ENCODE data around the gene HES5. TPM values are rescaled to one million over a fixed set of nuclear protein-coding genes. Genes with fewer than 3 reads are reported as not detected.
"Not testable (repeated sequence)": the region's sequence is repeated elsewhere in the genome, so short reads cannot be mapped to it uniquely, and the experiment has no call there.

The HES5 gene
- polyA plus RNA-seq: not detected

GRCh38 chr1:2529784-2530512 is at the start of gene HES5:
Gene HES5 (minus strand): TSS chr1:2530263. CDS start chr1:2530164, 99 bp downstream.
- H3K36me3 Mint-ChIP-seq: no peaks in the 10 kb centered on the region
- H3K27ac Mint-ChIP-seq: peak within 1 kb of the TSS in 1 of 3 donors; percentile 87
- peak within 1 kb of the TSS; percentile 79 to 93 (median 86) for H3K4me3 Mint-ChIP-seq
- H3K4me1 Mint-ChIP-seq: peaks cover 6 to 13% (median 8%) of the 10 kb centered on the region in 3 donors
- no peaks in the 10 kb centered on the region for H3K9me3 Mint-ChIP-seq
- H3K27me3 Mint-ChIP-seq: peaks cover 19% of the 10 kb centered on the region

GRCh38 chr1:2578758-2579118 is 48.7 kb upstream of the HES5 start:
- Mint-ChIP-seq H3K27me3 (no peaks in the 10 kb centered on the region), H3K9me3 (peaks cover 0 to 4% (median 2%) of the 10 kb centered on the region in 3 donors), H3K36me3 (peaks cover 11% of the 10 kb centered on the region), H3K4me1 (peaks cover 38 to 49% (median 46%) of the 10 kb centered on the region in 3 donors), H3K4me3 (peak overlapping the region; percentile 90 to 95 (median 94)), H3K27ac (peak overlapping the region; percentile 98 to 99 (median 99))

GRCh38 chr1:2577565-2578075 is 47.6 kb upstream of the HES5 start:
- Mint-ChIP-seq H3K36me3 (peaks cover 11% of the 10 kb centered on the region), H3K9me3 (peaks cover 4 to 12% (median 5%) of the 10 kb centered on the region in 3 donors), H3K4me3 (peak overlapping the region; percentile 90 to 95 (median 94)), H3K27ac (peak overlapping the region; percentile 98 to 99 (median 99)), H3K4me1 (peaks cover 40 to 55% (median 50%) of the 10 kb centered on the region in 3 donors)
- H3K27me3 Mint-ChIP-seq: not testable (repeated sequence)

GRCh38 chr1:2575801-2576663 is 46.0 kb upstream of the HES5 start:
- Mint-ChIP-seq H3K27ac (peak overlapping the region; percentile 98 to 99 (median 99)), H3K9me3 (peaks cover 5 to 9% (median 6%) of the 10 kb centered on the region in 3 donors), H3K36me3 (peaks cover 1% of the 10 kb centered on the region), H3K4me1 (peaks cover 29 to 45% (median 41%) of the 10 kb centered on the region in 3 donors), H3K27me3 (no peaks in the 10 kb centered on the region), H3K4me3 (peak overlapping the region; percentile 90 to 95 (median 94))

- H3K27ac Mint-ChIP-seq: peak overlapping the region; percentile 2 to 99 (median 46)
Observed at GRCh38 chr1:2574350-2574749, 44.3 kb upstream of the HES5 start.

GRCh38 chr1:2573250-2573920 is 43.3 kb upstream of the HES5 start:
- Mint-ChIP-seq H3K27me3 (no peaks in the 10 kb centered on the region), H3K4me1 (peaks cover 21 to 27% (median 23%) of the 10 kb centered on the region in 3 donors), H3K9me3 (peaks cover 5 to 9% (median 6%) of the 10 kb centered on the region in 3 donors), H3K36me3 (peaks cover 1% of the 10 kb centered on the region), H3K4me3 (peak overlapping the region in 3 of 4 donors; percentile 19 to 67 (median 54)), H3K27ac (peak overlapping the region in 1 of 3 donors; percentile 99)

More at GRCh38 chr1:2574350-2574749, 44.3 kb upstream of the HES5 start:
- peak overlapping the region in 2 of 4 donors; percentile 8 for H3K4me3 Mint-ChIP-seq
- H3K9me3 Mint-ChIP-seq: peaks cover 5 to 9% (median 6%) of the 10 kb centered on the region in 3 donors
- H3K4me1 Mint-ChIP-seq: peaks cover 28 to 34% (median 29%) of the 10 kb centered on the region in 3 donors
- peaks cover 1% of the 10 kb centered on the region for H3K36me3 Mint-ChIP-seq
- no peaks in the 10 kb centered on the region for H3K27me3 Mint-ChIP-seq

GRCh38 chr1:2571348-2571747 is 41.3 kb upstream of the HES5 start:
- H3K9me3 Mint-ChIP-seq: peaks cover 5 to 9% (median 6%) of the 10 kb centered on the region in 3 donors
- no peaks in the 10 kb centered on the region for H3K36me3 Mint-ChIP-seq
- peaks cover 18 to 21% (median 19%) of the 10 kb centered on the region in 3 donors for H3K4me1 Mint-ChIP-seq
- H3K27ac Mint-ChIP-seq: no peak overlapping the region
- no peaks in the 10 kb centered on the region for H3K27me3 Mint-ChIP-seq
- no peak overlapping the region for H3K4me3 Mint-ChIP-seq

- no peak overlapping the region for H3K27ac Mint-ChIP-seq
- peaks cover 13% of the 10 kb centered on the region in 3 donors for H3K4me1 Mint-ChIP-seq
- no peak overlapping the region for H3K4me3 Mint-ChIP-seq
- H3K27me3 Mint-ChIP-seq: no peaks in the 10 kb centered on the region
- H3K9me3 Mint-ChIP-seq: peaks cover 5 to 9% (median 6%) of the 10 kb centered on the region in 3 donors
- no peaks in the 10 kb centered on the region for H3K36me3 Mint-ChIP-seq
Observed at GRCh38 chr1:2570332-2570731, 40.3 kb upstream of the HES5 start.

GRCh38 chr1:2569703-2570102 is 39.6 kb upstream of the HES5 start:
- H3K4me3 Mint-ChIP-seq, H3K27me3 Mint-ChIP-seq, H3K27ac Mint-ChIP-seq, H3K36me3 Mint-ChIP-seq, H3K9me3 Mint-ChIP-seq: not testable (repeated sequence)
- H3K4me1 Mint-ChIP-seq: peaks cover 13% of the 10 kb centered on the region in 3 donors

- H3K4me3 Mint-ChIP-seq: peak overlapping the region in 1 of 4 donors; percentile 63
- peak overlapping the region in 1 of 3 donors; percentile 50 for H3K27ac Mint-ChIP-seq
- no peaks in the 10 kb centered on the region for H3K36me3 Mint-ChIP-seq
- H3K27me3 Mint-ChIP-seq: no peaks in the 10 kb centered on the region
- H3K9me3 Mint-ChIP-seq: peaks cover 5 to 9% (median 6%) of the 10 kb centered on the region in 3 donors
- peaks cover 9 to 11% (median 10%) of the 10 kb centered on the region in 3 donors for H3K4me1 Mint-ChIP-seq
Observed at GRCh38 chr1:2569060-2569459, 39.0 kb upstream of the HES5 start.

- not testable (repeated sequence) for H3K27ac Mint-ChIP-seq, H3K4me3 Mint-ChIP-seq, H3K9me3 Mint-ChIP-seq
Observed at GRCh38 chr1:2568187-2568816, 38.2 kb upstream of the HES5 start.

GRCh38 chr1:2567083-2567679 is 37.1 kb upstream of the HES5 start:
- H3K36me3 Mint-ChIP-seq: peaks cover 1% of the 10 kb centered on the region
- no peaks in the 10 kb centered on the region for H3K27me3 Mint-ChIP-seq
- H3K9me3 Mint-ChIP-seq: no peaks in the 10 kb centered on the region
- H3K27ac Mint-ChIP-seq: no peak overlapping the region
- no peaks in the 10 kb centered on the region for H3K4me1 Mint-ChIP-seq
- no peak overlapping the region for H3K4me3 Mint-ChIP-seq

More at GRCh38 chr1:2568187-2568816, 38.2 kb upstream of the HES5 start:
- H3K36me3 Mint-ChIP-seq, H3K4me1 Mint-ChIP-seq, H3K27me3 Mint-ChIP-seq: not testable (repeated sequence)

- H3K27ac Mint-ChIP-seq: peak overlapping the region in 1 of 3 donors; percentile 53
- no peak overlapping the region for H3K4me3 Mint-ChIP-seq
- H3K4me1 Mint-ChIP-seq: peaks cover 0 to 3% (median 0%) of the 10 kb centered on the region in 3 donors
- H3K9me3 Mint-ChIP-seq: no peaks in the 10 kb centered on the region
- H3K27me3 Mint-ChIP-seq: no peaks in the 10 kb centered on the region
- peaks cover 1% of the 10 kb centered on the region for H3K36me3 Mint-ChIP-seq
Observed at GRCh38 chr1:2566101-2567045, 36.3 kb upstream of the HES5 start.
